ENCODE measurements around the gene METTL26. TPM values are rescaled to one million over a fixed set of nuclear protein-coding genes. Genes with fewer than 3 reads are reported as not detected.
"Not testable (repeated sequence)": the region's sequence is repeated elsewhere in the genome, so short reads cannot be mapped to it uniquely, and the experiment has no call there.

The METTL26 gene
- total RNA-seq, 4 donors from 2014 or later = 69.6 to 105 (median 79.9) TPM

DNA sequence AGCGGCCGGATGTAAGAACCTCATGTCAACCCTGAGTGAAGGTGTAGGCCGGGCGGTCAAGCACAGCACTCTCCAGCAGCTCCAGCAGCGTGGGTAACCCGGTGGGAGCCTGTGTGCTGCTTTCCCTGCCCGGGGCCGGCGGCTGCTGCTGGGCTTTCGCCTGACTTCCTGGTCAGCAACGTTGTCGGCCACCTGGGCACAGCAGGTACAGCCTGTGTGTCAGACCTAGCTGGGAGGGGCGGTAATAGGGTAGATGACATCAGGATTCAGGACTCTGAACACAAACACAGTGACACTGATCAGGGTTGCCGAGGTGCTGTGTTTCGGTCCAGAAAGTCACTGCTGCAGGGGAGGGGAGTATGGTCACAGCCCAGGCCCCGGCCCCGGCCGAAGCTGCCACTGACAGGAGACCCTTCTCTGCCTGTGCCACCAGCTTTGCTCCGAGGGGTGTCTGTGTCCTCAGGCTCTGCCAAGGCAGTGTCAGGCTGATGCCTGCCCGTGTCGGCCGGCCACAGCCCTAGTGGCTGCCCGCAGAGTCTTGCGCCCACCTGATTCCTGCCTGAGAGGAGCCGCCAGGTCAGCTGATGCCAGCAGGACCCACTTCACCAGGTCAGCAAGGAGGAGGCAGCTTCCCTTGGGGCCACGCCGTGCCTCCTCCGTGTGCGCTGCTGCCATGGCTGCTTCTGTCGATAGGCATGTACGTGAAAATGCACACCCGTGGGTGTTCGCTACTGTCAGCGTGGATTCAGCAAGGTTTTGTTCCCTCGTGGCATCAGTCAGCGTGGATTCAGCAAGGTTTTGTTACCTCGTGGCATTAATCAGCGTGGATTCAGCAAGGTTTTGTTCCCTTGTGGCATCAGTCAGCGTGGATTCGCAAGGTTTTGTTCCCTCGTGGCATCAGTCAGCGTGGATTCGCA lies 37.0 kb downstream of the METTL26 start:
- H3K27me3 ChIP-seq = no peaks in the 10 kb centered on the region
- H3K27ac ChIP-seq = no peak overlapping the region
- DNase-seq = no peak
- peaks cover 14 to 28% (median 17%) of the 10 kb centered on the region in 3 donors for H3K4me1 ChIP-seq
- no peaks in the 10 kb centered on the region for H3K9me3 ChIP-seq
- no peak overlapping the region for H3K4me3 ChIP-seq
- TF ChIP-seq POLR2A (IDR thresholded peaks at IDR 0.05) = no peak
- TF ChIP-seq, protein P1, sequence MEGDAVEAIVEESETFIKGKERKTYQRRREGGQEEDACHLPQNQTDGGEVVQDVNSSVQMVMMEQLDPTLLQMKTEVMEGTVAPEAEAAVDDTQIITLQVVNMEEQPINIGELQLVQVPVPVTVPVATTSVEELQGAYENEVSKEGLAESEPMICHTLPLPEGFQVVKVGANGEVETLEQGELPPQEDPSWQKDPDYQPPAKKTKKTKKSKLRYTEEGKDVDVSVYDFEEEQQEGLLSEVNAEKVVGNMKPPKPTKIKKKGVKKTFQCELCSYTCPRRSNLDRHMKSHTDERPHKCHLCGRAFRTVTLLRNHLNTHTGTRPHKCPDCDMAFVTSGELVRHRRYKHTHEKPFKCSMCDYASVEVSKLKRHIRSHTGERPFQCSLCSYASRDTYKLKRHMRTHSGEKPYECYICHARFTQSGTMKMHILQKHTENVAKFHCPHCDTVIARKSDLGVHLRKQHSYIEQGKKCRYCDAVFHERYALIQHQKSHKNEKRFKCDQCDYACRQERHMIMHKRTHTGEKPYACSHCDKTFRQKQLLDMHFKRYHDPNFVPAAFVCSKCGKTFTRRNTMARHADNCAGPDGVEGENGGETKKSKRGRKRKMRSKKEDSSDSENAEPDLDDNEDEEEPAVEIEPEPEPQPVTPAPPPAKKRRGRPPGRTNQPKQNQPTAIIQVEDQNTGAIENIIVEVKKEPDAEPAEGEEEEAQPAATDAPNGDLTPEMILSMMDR (IDR thresholded peaks at IDR 0.05) = no peak
- 95 to 96% methylated on average over 25 to 26 of the region's 43 CpGs for WGBS, 2 donors
- intact Hi-C loops (cut with DNase I) = no loop called here
- peaks cover 0 to 52% (median 0%) of the 10 kb centered on the region in 3 donors for H3K36me3 ChIP-seq

DNA sequence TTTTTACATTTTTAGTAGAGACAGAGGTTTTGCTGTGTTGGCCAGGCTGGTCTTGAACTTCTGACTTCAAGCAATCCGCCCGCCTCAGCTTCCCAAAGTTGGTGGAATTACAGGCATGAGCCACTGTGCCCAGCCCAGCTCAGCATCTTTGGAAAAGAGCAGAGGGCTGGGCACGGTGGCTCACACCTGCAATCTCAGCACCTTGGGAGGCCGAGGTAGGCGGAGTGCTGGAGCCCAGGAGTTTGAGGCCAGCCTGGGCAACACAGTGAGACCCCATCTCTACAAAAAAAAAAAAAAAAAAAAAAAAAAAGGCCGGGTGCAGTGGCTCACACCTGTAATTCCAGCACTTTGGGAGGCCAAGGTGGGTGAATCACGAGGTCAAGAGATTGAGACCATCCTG lies 38.5 kb downstream of the METTL26 start:
- Histone ChIP-seq H3K36me3 (peaks cover 0 to 52% (median 0%) of the 10 kb centered on the region in 3 donors), H3K4me1 (peaks cover 26 to 42% (median 32%) of the 10 kb centered on the region in 3 donors)
- DNase-seq; H3K9me3 ChIP-seq; H3K4me3 ChIP-seq; H3K27me3 ChIP-seq; H3K27ac ChIP-seq; intact Hi-C loops (cut with DNase I): not testable (repeated sequence)
- WGBS, 2 donors = 93% methylated on average over 5 of the region's 7 CpGs; no CpG with 5 or more reads in 1 of the 2 donors

DNA sequence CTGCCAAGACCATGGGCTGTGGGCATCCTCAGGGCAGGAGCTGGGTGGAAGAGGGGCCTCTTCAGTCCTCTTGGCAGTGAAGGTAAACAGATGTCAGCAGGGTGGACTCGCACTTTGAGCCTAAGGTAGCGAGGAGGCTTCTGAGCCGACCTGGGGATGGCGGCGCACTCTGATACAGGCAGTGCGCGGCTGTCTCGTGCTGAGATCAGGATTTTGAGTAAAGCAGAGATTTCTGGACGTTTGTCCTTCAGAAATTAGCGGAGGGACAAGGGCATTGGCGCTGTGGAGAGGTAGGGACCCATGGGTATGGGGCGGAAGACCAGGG lies 39.4 kb downstream of the METTL26 start:
- H3K36me3 ChIP-seq = peaks cover 0 to 45% (median 0%) of the 10 kb centered on the region in 3 donors
- no peak overlapping the region for H3K4me3 ChIP-seq
- DNase-seq = no peak
- H3K27ac ChIP-seq = no peak overlapping the region
- 91 to 96% methylated on average over 12 of the region's 12 CpGs for WGBS, 2 donors
- intact Hi-C loops (cut with DNase I) = no loop called here
- TF ChIP-seq, protein P1 (IDR thresholded peaks at IDR 0.05) = no peak
- TF ChIP-seq POLR2A (IDR thresholded peaks at IDR 0.05) = no peak
- H3K27me3 ChIP-seq = no peaks in the 10 kb centered on the region
- peaks cover 34 to 52% (median 40%) of the 10 kb centered on the region in 3 donors for H3K4me1 ChIP-seq
- H3K9me3 ChIP-seq = no peaks in the 10 kb centered on the region

DNA sequence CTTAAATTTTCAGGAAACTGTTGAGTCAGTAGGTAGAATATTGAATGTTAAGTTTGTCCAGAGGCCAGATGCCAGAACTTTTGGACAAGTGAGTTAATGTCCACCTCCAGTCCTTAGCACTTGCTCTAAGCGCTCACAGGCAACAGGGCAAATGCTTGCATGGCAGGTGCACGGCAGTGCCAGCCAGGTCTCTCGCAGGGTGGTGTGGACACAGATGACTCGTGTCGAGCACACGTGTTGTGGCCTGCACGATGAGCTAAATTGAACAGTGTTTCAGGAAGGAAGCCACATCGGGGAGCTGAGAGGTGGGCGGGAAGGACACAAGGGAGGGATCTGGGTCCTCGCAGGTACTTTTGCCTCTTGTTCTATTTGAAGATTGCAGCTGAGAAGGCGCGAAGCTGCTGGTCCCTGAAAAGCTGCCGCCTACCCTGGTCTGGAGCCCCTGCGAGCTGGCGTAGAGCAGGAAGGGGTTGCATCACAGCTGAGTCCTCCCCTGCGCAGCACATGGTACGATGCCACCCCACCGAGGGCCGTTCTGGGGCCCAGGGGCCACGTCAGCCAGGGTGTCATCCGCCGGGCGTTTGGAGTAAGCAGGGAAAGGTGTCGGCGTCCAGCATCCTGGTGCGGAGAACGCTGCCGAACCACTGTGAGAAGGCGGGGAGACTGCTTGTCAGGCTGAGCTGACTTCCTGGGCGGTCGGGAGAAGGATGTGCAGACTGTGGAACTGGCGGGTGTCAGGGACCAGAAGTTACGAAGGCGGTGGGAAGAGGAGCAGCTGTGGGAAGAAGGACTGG lies 40.0 kb downstream of the METTL26 start:
- Histone ChIP-seq H3K36me3 (peaks cover 0 to 40% (median 0%) of the 10 kb centered on the region in 3 donors), H3K4me3 (no peak overlapping the region), H3K4me1 (peaks cover 38 to 57% (median 45%) of the 10 kb centered on the region in 3 donors), H3K27me3 (no peaks in the 10 kb centered on the region), H3K27ac (no peak overlapping the region), H3K9me3 (no peaks in the 10 kb centered on the region)
- no peak for TF ChIP-seq POLR2A (IDR thresholded peaks at IDR 0.05)
- intact Hi-C loops (cut with DNase I) = no loop called here
- 71 to 73% methylated on average over 16 to 18 of the region's 34 CpGs for WGBS, 2 donors
- no peak for DNase-seq

DNA sequence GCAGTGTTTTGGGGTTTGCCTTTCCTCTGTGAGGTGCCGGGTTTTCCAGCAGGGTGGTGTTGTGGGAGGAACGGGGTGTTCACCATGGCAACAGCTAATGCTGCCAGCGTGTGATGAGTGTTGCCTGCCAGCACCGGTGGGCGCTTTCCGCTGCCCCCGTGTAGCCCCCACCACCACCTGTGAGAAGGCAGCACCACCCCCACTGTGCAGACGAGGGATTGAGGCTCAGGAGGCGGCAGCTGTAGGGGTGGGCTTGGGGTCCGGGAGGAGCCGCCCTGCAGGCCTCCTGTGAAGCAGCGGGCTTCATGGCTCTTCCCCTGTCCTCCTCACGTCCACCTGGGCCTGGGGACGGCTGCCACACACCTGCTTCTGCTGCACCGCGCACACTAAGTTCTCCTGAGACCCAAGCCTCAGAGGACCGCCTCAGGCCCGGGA lies 41.0 kb downstream of the METTL26 start:
- Histone ChIP-seq H3K36me3 (peaks cover 0 to 30% (median 0%) of the 10 kb centered on the region in 3 donors), H3K4me3 (no peak overlapping the region), H3K9me3 (no peaks in the 10 kb centered on the region), H3K27ac (no peak overlapping the region), H3K27me3 (no peaks in the 10 kb centered on the region), H3K4me1 (peaks cover 47 to 66% (median 52%) of the 10 kb centered on the region in 3 donors)
- intact Hi-C loops (cut with DNase I) = no loop called here
- TF ChIP-seq, protein P1 (IDR thresholded peaks at IDR 0.05) = no peak
- no peak for TF ChIP-seq POLR2A (IDR thresholded peaks at IDR 0.05)
- 84 to 94% methylated on average over 4 to 14 of the region's 18 CpGs for WGBS, 2 donors
- DNase-seq = no peak
